Stomach (tissue), 9 donors: ENCODE results near the gene JCAD. TPM values are rescaled to one million over a fixed set of nuclear protein-coding genes. Genes with fewer than 3 reads are reported as not detected.

Experiments used
- DNase-seq, 2 donors: peaks; one replicate each; pipeline versions ENCODE4 v3.0.0 to v3.0.0-alpha.2; 2013 to 2019
- H3K27ac ChIP-seq, 5 donors: fragments of 200-600 bp in 4 of 5; sonication (generic) in 4 of 5; one replicate each; pipeline ENCODE4 v1.5.1; 2013 to 2019; ENCODE audit warnings: mild to moderate bottlenecking in 1 of 5, moderate library complexity in 1 of 5
- H3K27me3 ChIP-seq, 3 donors: fragments of 200-600 bp; sonication (generic); one replicate each; pipeline ENCODE4 v1.5.1; 2017 to 2019; ENCODE audit warnings: mixed run types in 1 of 3
- H3K36me3 ChIP-seq, 4 donors: fragments of 200-600 bp; sonication (generic); 1 replicate in 3 of 4; 2 replicates in 1 of 4; pipeline ENCODE4 v1.5.1; 2016 to 2019
- H3K4me1 ChIP-seq, 4 donors: fragments of 200-600 bp; sonication (generic); one replicate each; pipeline ENCODE4 v1.5.1; 2016 to 2019
- H3K4me3 ChIP-seq, 4 donors: fragments of 200-600 bp; sonication (generic) in 3 of 4; one replicate each; pipeline ENCODE4 v1.5.1; 2016 to 2019; ENCODE audit warnings: mild to moderate bottlenecking in 1 of 4
- H3K9me3 ChIP-seq, 4 donors: fragments of 200-600 bp; sonication (generic); one replicate each; pipeline ENCODE4 v1.5.1; 2016 to 2019
- CTCF ChIP-seq, 7 experiments: fragments of 450-650 bp in 4 of 7; fragments of 200-600 bp in 3 of 7; sonication (generic) in 3 of 7; IDR thresholded peaks; one replicate each; pipeline ENCODE4 v1.5.1; 2016 to 2019; ENCODE audit warnings: antibody characterized with exemption in 7 of 7, control low read depth in 2 of 7, mild to moderate bottlenecking in 1 of 7
- EP300 ChIP-seq: sonication (generic); formaldehyde crosslinking; IDR thresholded peaks from one replicate; pipeline ENCODE4 v1.6.1; 2017; ENCODE audit warnings: antibody characterized with exemption
- POLR2A ChIP-seq, 4 donors: fragments of 450-650 bp; IDR thresholded peaks; one replicate each; pipeline ENCODE4 v1.6.1; 2016; ENCODE audit warnings: antibody characterized with exemption in 4 of 4, control low read depth in 2 of 4, mild to moderate bottlenecking in 1 of 4, moderate library complexity in 1 of 4
- POLR2AphosphoS5 ChIP-seq, 3 donors: sonication (generic); formaldehyde crosslinking; IDR thresholded peaks; one replicate each; pipeline ENCODE4 v1.6.1; 2016; ENCODE audit warnings: antibody characterized with exemption in 3 of 3
- whole genome bisulfite sequencing, 5 donors: extraction: QIAGEN DNeasy Blood & Tissue Kit in 3 of 5; methylation state at CpG; one replicate each; pipeline versions ENCODE4 v1.1.5 to v1.1.7; 2013 to 2018; 5-methylcytosine and 5-hydroxymethylcytosine counted together
- intact Hi-C: fragments of 100-400 bp; cut with DNase I; formaldehyde crosslinking; loops from one replicate; pipeline ENCODE4 v1.15.1; 2023; ENCODE audit warnings: low total_unique reads
- polyA plus RNA-seq, 3 donors: library from polyadenylated mRNA; stranded (reverse); fragments of 200-250 nt; gene quantifications; one replicate each; pipeline ENCODE4 v1.2.3, GENCODE V29; 2013
- total RNA-seq, 5 donors: library from RNA; depleted of rRNA; stranded (reverse); fragments of >200 nt; gene quantifications; one replicate each; pipeline versions ENCODE4 v1.1.0 to v1.2.3, GENCODE V29; 2014 to 2016
- donor health status: healthy with polysubstance abuse.
- donor health status: Bipolar disorder and iron deficiency.
- donor health status: healthy.

The JCAD gene
- total and polyA plus RNA-seq, 8 donors, result 1.6 to 30.3 (median 10.4) TPM

GRCh38 chr10:30099101-30099500 lies 39.7 kb upstream of the JCAD start:
- Histone ChIP-seq H3K9me3 (no peaks in the 10 kb centered on the region), H3K36me3 (no peaks in the 10 kb centered on the region), H3K27ac (no peak overlapping the region), H3K4me1 (no peaks in the 10 kb centered on the region), H3K4me3 (no peak overlapping the region), H3K27me3 (no peaks in the 10 kb centered on the region)
- no peak for TF ChIP-seq EP300
- TF ChIP-seq POLR2A (IDR thresholded peaks at IDR 0.05), result no peak
- WGBS, 5 donors, result 48 to 89% (median 73%) methylated on average over 1 of the region's 1 CpG
- intact Hi-C loops, result no loop called here
- no peak for DNase-seq

DNA sequence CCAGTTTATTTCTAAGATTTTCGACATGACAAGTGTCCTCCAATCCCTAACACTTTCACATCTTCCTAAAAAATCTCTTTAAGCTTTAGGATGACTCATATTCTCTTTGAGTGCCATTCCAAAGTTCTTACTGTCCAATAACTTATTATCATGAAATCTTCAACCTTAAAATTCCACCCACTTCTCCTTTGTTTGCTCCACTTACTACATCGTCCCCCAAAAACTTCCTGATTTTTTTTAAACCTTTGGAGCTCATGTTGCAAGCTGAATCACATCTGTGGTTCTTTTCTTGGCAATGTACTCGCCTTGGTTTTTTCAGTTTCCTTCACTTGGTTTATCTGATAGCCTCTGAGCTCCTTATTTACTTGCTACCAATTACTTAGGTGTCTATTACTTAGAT lies 39.2 kb upstream of the JCAD start:
- no peak for DNase-seq
- 29 to 43% (median 37%) methylated on average over 3 of the region's 3 CpGs for WGBS, 5 donors
- Histone ChIP-seq H3K36me3 (no peaks in the 10 kb centered on the region), H3K27me3 (no peaks in the 10 kb centered on the region), H3K9me3 (no peaks in the 10 kb centered on the region), H3K4me1 (no peaks in the 10 kb centered on the region), H3K27ac (no peak overlapping the region), H3K4me3 (no peak overlapping the region)
- intact Hi-C loops, result no loop called here
- TF ChIP-seq POLR2AphosphoS5 (IDR thresholded peaks at IDR 0.05), result no peak
- no peak for TF ChIP-seq EP300
- TF ChIP-seq CTCF (IDR thresholded peaks at IDR 0.05), result no peak
- no peak for TF ChIP-seq POLR2A (IDR thresholded peaks at IDR 0.05)

DNA sequence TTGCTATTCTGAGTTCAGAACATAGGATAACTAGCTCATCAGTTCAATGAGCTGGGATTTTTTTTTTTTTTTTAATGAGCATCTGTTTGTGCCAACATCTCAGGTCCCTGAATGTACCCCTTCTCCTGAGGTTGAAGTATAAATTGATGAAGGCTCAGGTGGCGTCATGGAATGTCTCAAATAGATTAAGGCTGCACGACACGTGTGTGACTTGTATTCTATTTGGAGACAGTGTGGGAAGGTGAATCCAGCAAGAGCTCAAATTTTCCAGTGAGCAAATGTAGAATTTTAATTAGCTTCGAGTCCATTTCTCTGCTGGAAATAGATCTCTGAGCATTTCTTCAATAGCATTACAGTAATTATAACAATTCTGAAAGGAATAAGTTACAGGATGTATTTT lies 37.2 kb upstream of the JCAD start:
- intact Hi-C loops, result no loop called here
- WGBS, 5 donors, result 80 to 93% (median 88%) methylated on average over 4 of the region's 4 CpGs

DNA sequence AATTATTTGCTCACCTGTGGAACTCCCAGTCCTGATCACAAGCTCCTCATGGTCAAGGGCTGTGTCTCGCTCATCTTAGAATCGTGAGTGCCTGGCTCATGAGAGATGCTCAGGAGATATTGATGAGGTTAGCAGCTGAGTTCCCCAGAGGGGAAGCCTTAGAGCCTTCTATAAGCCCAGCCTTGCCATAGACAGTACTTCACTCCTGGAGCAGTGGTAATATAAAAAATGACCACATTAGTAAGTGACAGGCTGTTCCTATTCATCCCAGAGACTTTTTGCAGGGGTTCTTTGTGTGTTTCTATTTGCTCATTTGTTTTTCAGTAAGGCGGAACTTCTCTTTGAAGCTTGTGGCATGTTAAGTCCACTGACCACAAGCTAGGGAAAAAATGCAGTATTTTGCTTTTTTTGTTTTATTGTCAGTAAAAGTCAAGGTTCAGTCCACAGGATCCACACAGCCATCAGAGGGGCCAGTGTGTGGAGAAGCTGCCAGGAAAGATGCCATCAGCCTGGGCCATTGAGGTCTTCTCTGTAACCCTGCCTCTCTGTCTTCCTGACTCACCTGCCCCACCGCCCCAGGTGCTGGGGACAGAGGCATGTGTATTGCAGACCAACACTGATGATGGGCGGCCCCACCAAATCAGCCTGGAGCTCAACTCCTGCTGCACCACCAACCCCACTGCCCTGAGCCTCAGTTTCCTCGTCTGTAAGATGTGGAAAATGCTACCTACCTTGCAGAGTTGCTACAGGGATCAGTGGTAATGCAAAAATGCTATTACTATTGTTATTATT lies 36.4 kb upstream of the JCAD start:
- no peak for TF ChIP-seq EP300
- no peak for TF ChIP-seq CTCF (IDR thresholded peaks at IDR 0.05)
- no peak for TF ChIP-seq POLR2AphosphoS5 (IDR thresholded peaks at IDR 0.05)
- TF ChIP-seq POLR2A (IDR thresholded peaks at IDR 0.05), result no peak
- Histone ChIP-seq H3K4me3 (no peak overlapping the region), H3K27ac (no peak overlapping the region), H3K27me3 (no peaks in the 10 kb centered on the region), H3K36me3 (no peaks in the 10 kb centered on the region), H3K9me3 (no peaks in the 10 kb centered on the region), H3K4me1 (no peaks in the 10 kb centered on the region)
- 60 to 88% (median 65%) methylated on average over 6 of the region's 6 CpGs for whole genome bisulfite sequencing, 5 donors
- no peak for DNase-seq
- intact Hi-C loops, result no loop called here

More for the DNA sequence above, 37.2 kb upstream of the JCAD start:
- Histone ChIP-seq H3K4me3 (no peak overlapping the region), H3K4me1 (no peaks in the 10 kb centered on the region), H3K27me3 (no peaks in the 10 kb centered on the region), H3K9me3 (no peaks in the 10 kb centered on the region), H3K27ac (no peak overlapping the region), H3K36me3 (no peaks in the 10 kb centered on the region)
- no peak for DNase-seq
- no peak for TF ChIP-seq CTCF (IDR thresholded peaks at IDR 0.05)
- no peak for TF ChIP-seq EP300
- no peak for TF ChIP-seq POLR2AphosphoS5 (IDR thresholded peaks at IDR 0.05)
- TF ChIP-seq POLR2A (IDR thresholded peaks at IDR 0.05), result no peak

- H3K9me3 ChIP-seq, result no peaks in the 10 kb centered on the region
- no peaks in the 10 kb centered on the region for H3K4me1 ChIP-seq
- no peak overlapping the region for H3K27ac ChIP-seq
- DNase-seq, result no peak
- no peak for TF ChIP-seq EP300
- H3K27me3 ChIP-seq, result no peaks in the 10 kb centered on the region
- intact Hi-C loops, result no loop called here
- H3K36me3 ChIP-seq, result no peaks in the 10 kb centered on the region
- no peak overlapping the region for H3K4me3 ChIP-seq
- WGBS, 5 donors, result 86 to 92% (median 91%) methylated on average over 5 of the region's 5 CpGs
Observed at GRCh38 chr10:30094601-30095000, 35.2 kb upstream of the JCAD start.
